Body of pancreas (tissue), 4 donors: Measurements from ENCODE around the gene DCHS1.

Source experiments
- POLR2A ChIP-seq, 3 donors: fragments of 450-650 bp; IDR thresholded peaks; one replicate each; pipeline ENCODE4 v1.6.1; 2016; ENCODE audit warnings: antibody characterized with exemption in 3 of 3, mild to moderate bottlenecking in 2 of 3
- TF ChIP-seq, protein P1 (sequence below), 7 experiments: fragments of 450-650 bp in 4 of 7; fragments of 200-600 bp in 3 of 7; sonication (generic) in 3 of 7; IDR thresholded peaks; one replicate each; pipeline ENCODE4 v1.5.1; 2016 to 2019; ENCODE audit warnings: antibody characterized with exemption in 7 of 7

DNA sequence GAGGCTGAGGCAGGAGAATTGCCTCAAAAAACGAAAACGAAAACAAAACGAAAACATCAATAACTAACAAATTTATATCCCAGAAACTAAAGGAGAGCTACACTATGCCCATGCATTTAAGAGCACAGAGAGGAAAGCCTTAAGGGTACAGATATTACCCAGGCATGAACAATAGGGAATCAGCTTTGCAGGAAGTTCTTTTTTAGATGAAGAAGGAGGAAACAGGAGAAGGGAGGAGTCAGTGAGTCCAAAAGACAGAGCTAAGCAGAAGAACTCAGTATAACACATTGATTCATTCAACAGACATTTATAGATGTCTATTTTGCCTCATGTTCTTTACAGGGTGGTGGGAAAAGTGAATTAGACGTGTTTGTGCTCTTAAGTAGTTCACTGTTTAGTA lies 19.3 kb upstream of the DCHS1 start:
- no peak for TF ChIP-seq POLR2A (IDR thresholded peaks at IDR 0.05)
- TF ChIP-seq, protein P1, sequence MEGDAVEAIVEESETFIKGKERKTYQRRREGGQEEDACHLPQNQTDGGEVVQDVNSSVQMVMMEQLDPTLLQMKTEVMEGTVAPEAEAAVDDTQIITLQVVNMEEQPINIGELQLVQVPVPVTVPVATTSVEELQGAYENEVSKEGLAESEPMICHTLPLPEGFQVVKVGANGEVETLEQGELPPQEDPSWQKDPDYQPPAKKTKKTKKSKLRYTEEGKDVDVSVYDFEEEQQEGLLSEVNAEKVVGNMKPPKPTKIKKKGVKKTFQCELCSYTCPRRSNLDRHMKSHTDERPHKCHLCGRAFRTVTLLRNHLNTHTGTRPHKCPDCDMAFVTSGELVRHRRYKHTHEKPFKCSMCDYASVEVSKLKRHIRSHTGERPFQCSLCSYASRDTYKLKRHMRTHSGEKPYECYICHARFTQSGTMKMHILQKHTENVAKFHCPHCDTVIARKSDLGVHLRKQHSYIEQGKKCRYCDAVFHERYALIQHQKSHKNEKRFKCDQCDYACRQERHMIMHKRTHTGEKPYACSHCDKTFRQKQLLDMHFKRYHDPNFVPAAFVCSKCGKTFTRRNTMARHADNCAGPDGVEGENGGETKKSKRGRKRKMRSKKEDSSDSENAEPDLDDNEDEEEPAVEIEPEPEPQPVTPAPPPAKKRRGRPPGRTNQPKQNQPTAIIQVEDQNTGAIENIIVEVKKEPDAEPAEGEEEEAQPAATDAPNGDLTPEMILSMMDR (IDR thresholded peaks at IDR 0.05), result no peak
